Astrocyte (in vitro differentiated cells and primary cell): ENCODE results near the gene ARID3C. TPM values are rescaled to one million over a fixed set of nuclear protein-coding genes. Genes with fewer than 3 reads are reported as not detected.

Experiments used
- DNase-seq: peaks from one replicate; pipeline ENCODE4 v3.0.0-alpha.2; 2010; ENCODE audit warnings: low read depth
- FAIRE-seq: peaks from 2 replicates; lab custom pipeline; 2011; peaks lifted over from hg19 to GRCh38; lab: Jason Lieb, UNC
- H2AFZ ChIP-seq: 2 replicates; pipeline ENCODE4 v1.6.0; 2012; ENCODE audit warnings: low read depth, low read length, inconsistent platforms
- H3K27ac ChIP-seq: 2 replicates; pipeline ENCODE4 v1.5.1; 2011; ENCODE audit warnings: low read depth, low read length, inconsistent platforms
- H3K27me3 ChIP-seq: 2 replicates; pipeline ENCODE4 v1.6.0; 2011; ENCODE audit warnings: low read length, inconsistent platforms; ENCODE audit not compliant: insufficient read depth
- H3K36me3 ChIP-seq: 2 replicates; pipeline ENCODE4 v1.5.1; 2011; ENCODE audit warnings: low read length, inconsistent platforms; ENCODE audit not compliant: insufficient read depth
- H3K4me1 ChIP-seq: 2 replicates; pipeline ENCODE4 v1.5.1; 2011; ENCODE audit warnings: low read length, inconsistent platforms; ENCODE audit not compliant: insufficient read depth
- H3K4me2 ChIP-seq: 2 replicates; pipeline ENCODE4 v1.6.0; 2012; ENCODE audit warnings: low read length, inconsistent platforms
- H3K4me3 ChIP-seq: 2 replicates; pipeline ENCODE4 v1.5.1; 2011; ENCODE audit warnings: low read depth, mild to moderate bottlenecking, low read length, inconsistent platforms; ENCODE audit not compliant: insufficient read depth
- H3K79me2 ChIP-seq: 2 replicates; pipeline ENCODE4 v1.6.0; 2012; ENCODE audit warnings: mild to moderate bottlenecking, low read length, inconsistent platforms; ENCODE audit not compliant: insufficient read depth
- H3K9ac ChIP-seq: 2 replicates; pipeline ENCODE4 v1.6.0; 2012; ENCODE audit warnings: mild to moderate bottlenecking, low read length, inconsistent platforms
- H3K9me3 ChIP-seq: 2 replicates; pipeline ENCODE4 v1.5.1; 2012; ENCODE audit warnings: low read depth, mild to moderate bottlenecking, low read length, inconsistent platforms; ENCODE audit not compliant: insufficient read depth
- H4K20me1 ChIP-seq: 2 replicates; pipeline ENCODE4 v1.6.0; 2012; ENCODE audit warnings: low read length, inconsistent platforms; ENCODE audit not compliant: insufficient read depth
- H3K27ac Mint-ChIP-seq: one replicate; pipeline ENCODE4 v1.8.0; 2021; ENCODE audit warnings: mild to moderate bottlenecking, mixed read lengths; ENCODE audit not compliant: unreplicated experiment
- H3K27me3 Mint-ChIP-seq: one replicate; pipeline ENCODE4 v1.8.0; 2021; ENCODE audit warnings: low read depth, mixed read lengths; ENCODE audit not compliant: unreplicated experiment
- H3K36me3 Mint-ChIP-seq: one replicate; pipeline ENCODE4 v1.8.0; 2021; ENCODE audit warnings: low read depth, mixed read lengths; ENCODE audit not compliant: unreplicated experiment
- H3K4me1 Mint-ChIP-seq: one replicate; pipeline ENCODE4 v1.8.0; 2021; ENCODE audit warnings: low read depth, mixed read lengths; ENCODE audit not compliant: unreplicated experiment
- H3K4me3 Mint-ChIP-seq: one replicate; pipeline ENCODE4 v1.8.0; 2021; ENCODE audit warnings: mild to moderate bottlenecking, moderate library complexity, mixed read lengths; ENCODE audit not compliant: unreplicated experiment
- H3K9me3 Mint-ChIP-seq: one replicate; pipeline ENCODE4 v1.8.0; 2021; ENCODE audit warnings: mild to moderate bottlenecking, mixed read lengths; ENCODE audit not compliant: unreplicated experiment
- CTCF ChIP-seq: IDR thresholded peaks from 2 replicates; pipeline ENCODE4 v1.5.1; 2011; ENCODE audit warnings: low read depth, mild to moderate bottlenecking, inconsistent platforms, low read length, moderate library complexity; ENCODE audit not compliant: insufficient read depth
- EZH2 ChIP-seq: IDR thresholded peaks from 2 replicates; pipeline ENCODE4 v1.6.1; 2012; ENCODE audit warnings: mild to moderate bottlenecking, low read length, inconsistent platforms; ENCODE audit not compliant: insufficient read depth
- total RNA-seq: library from RNA; stranded (reverse); gene quantifications from 2 replicates; pipeline ENCODE4 v1.2.1, GENCODE V29; 2021

The ARID3C gene
- total RNA-seq, 1 donor from 2014 or later = 0.16 TPM

DNA sequence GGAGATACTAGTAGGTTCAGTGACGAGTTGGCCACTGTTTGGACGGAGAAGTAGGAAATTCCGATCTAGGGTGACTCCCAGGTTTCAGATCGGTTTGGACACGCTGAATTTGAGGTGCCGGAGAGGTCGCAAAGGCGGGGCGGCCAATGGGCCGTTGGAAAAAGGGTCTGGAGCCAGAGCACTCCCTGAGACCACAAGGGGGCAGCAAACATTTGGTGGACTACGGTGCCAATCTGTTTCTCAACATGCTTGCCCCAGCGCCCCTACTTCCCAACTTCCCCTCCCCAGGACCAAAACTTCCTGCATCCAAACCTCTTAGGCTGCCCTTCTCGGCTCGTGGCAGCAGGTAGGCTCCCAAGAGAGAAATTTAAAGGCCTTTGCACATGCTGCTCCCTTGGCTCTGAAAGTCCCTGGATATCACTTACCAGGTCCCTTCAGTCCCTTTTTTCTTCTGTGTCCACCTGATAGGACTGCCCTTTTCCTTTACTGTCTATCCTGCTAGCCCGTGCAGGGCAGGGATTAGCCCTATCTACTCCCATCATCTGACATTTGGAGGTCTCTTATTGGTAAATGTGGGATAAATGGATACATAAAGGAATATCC lies 16.0 kb downstream of the ARID3C start:
- H3K27ac Mint-ChIP-seq = peak overlapping the region; percentile 82
- H3K27me3 Mint-ChIP-seq = peaks cover 2% of the 10 kb centered on the region
- Histone ChIP-seq H2AFZ (peak overlapping the region; percentile 97), H3K4me2 (peak overlapping the region; percentile 100), H3K27me3 (no peaks in the 10 kb centered on the region), H3K9ac (peak overlapping the region; percentile 97), H3K4me1 (peaks cover 15% of the 10 kb centered on the region), H3K36me3 (peaks cover 8% of the 10 kb centered on the region), H3K4me3 (peak overlapping the region; percentile 94), H3K9me3 (no peaks in the 10 kb centered on the region), H4K20me1 (peaks cover 3% of the 10 kb centered on the region), H3K27ac (peak overlapping the region; percentile 52), H3K79me2 (peaks cover 12% of the 10 kb centered on the region)
- H3K4me1 Mint-ChIP-seq = peaks cover 6% of the 10 kb centered on the region
- peaks cover 23% of the 10 kb centered on the region for H3K36me3 Mint-ChIP-seq
- DNase-seq (peak; percentile 38), FAIRE-seq (no peak)
- H3K9me3 Mint-ChIP-seq = no peaks in the 10 kb centered on the region
- H3K4me3 Mint-ChIP-seq = peak overlapping the region; percentile 80
- no peak for TF ChIP-seq EZH2
- peak; percentile 82 for TF ChIP-seq CTCF

DNA sequence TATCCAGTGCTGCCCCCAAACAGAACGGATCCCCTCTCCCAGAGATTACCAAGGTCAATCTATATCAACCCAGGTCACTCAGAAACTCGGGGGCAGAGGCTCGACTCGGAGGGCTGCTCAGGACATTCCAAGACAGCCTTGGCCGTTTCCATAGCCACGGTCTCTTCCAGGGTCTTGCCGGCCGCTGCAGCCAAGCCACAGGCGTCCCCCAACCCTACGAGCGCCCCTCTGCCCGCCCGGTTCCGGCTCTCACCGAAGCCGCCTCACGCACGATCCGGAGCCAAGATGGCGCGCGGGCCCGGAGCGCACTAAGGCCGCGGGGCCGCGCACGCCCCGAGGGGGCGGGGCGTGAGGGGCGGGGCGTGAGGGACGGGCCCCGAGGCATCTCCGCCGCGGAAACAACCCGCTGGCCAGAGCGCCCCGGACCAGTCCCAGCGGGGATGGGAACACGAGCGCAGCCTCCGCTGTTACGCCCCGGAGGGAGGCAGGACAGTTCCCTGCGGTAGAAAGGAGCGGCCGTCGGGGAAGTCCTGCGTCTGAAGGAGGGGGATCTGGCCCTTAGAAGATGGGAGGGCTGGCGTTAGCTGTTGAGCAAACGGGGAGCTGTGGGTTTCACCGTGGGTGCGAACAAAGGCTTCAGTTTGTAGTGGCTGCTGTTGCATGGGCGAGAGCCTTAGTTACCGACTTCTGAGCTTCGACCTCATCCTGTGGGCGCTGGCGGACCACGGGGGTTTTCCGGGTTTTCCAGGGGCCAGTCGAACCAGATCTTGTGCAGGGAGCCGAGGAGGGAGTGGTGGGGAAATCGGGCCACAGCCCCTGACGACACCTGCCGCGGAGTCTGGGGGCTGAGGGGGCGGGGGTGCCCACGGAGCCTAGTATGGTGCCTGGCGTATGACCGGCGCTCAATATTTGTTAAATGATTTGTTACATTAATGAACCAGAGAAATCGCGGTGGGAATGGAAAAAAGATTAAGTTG lies 16.8 kb downstream of the ARID3C start, which contains the start of gene RPP25L:
Gene RPP25L, minus strand, starts transcription at position 287 of the 977 bp plus-strand sequence. CDS start 801 bp downstream, outside the sequence.
- Mint-ChIP-seq H3K4me3 (peak within 1 kb of the TSS; percentile 95), H3K36me3 (peaks cover 17% of the 10 kb centered on the region), H3K4me1 (peaks cover 6% of the 10 kb centered on the region), H3K27ac (peak within 1 kb of the TSS; percentile 89), H3K9me3 (no peaks in the 10 kb centered on the region), H3K27me3 (peaks cover 2% of the 10 kb centered on the region)
- peak within 1 kb of the TSS; percentile 80 for H3K27ac ChIP-seq
- H3K4me2 ChIP-seq = peak within 1 kb of the TSS; percentile 100
- FAIRE-seq = no peak
- no peak for TF ChIP-seq EZH2
- TF ChIP-seq CTCF = no peak
- H3K36me3 ChIP-seq = peaks cover 4% of the 10 kb centered on the region
- peak within 1 kb of the TSS; percentile 97 for H3K9ac ChIP-seq
- H4K20me1 ChIP-seq = peaks cover 3% of the 10 kb centered on the region
- H3K79me2 ChIP-seq = peaks cover 12% of the 10 kb centered on the region
- peak within 1 kb of the TSS; percentile 94 for H3K4me3 ChIP-seq
- peak within 1 kb of the TSS; percentile 97 for H2AFZ ChIP-seq
- peaks cover 15% of the 10 kb centered on the region for H3K4me1 ChIP-seq
- H3K9me3 ChIP-seq = no peaks in the 10 kb centered on the region
- no peaks in the 10 kb centered on the region for H3K27me3 ChIP-seq
- peak; percentile 68 for DNase-seq
